ENCODE data around the gene RPL37A.

DNA sequence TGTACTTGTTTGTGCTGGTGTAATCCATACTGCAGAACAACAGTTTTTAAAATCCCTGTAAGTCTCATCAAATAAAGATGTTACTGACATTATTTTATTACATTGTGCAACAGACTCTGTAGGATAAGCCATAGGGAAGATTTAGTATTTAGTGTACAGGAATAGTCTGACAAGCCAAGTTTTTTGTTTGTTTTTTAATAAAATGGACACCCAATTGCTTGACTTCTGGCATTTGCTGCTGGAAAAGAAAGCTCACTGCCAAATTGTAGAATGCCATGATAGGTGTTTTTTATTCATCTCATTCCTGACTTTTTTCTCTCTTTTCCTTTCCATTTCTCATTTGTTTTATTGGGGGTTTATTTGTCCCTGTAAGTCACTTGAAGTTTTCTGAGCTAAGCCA lies 48.3 kb upstream of the RPL37A start:
- TF ChIP-seq ZNF335 (tag by site-specific recombination; conservative IDR thresholded peaks at IDR 0.05) (no peak), HOXD13 (CRISPR knock-in tag; IDR thresholded peaks at IDR 0.05; ENCODE audit: borderline replicate concordance) (no peak), REPIN1 (tag by site-specific recombination; IDR thresholded peaks at IDR 0.05; ENCODE audit: low read depth) (no peak)
- TF ChIP-seq, protein P1, sequence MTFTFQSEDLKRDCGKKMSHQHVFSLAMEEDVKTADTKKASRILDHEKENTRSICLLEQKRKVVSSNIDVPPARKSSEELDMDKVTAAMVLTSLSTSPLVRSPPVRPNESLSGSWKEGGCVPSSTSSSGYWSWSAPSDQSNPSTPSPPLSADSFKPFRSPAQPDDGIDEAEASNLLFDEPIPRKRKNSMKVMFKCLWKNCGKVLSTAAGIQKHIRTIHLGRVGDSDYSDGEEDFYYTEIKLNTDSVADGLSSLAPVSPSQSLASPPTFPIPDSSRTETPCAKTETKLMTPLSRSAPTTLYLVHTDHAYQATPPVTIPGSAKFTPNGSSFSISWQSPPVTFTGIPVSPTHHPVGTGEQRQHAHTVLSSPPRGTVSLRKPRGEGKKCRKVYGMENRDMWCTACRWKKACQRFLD (tag by site-specific recombination; IDR thresholded peaks at IDR 0.05) = no peak
- TF ChIP-seq, protein P2, sequence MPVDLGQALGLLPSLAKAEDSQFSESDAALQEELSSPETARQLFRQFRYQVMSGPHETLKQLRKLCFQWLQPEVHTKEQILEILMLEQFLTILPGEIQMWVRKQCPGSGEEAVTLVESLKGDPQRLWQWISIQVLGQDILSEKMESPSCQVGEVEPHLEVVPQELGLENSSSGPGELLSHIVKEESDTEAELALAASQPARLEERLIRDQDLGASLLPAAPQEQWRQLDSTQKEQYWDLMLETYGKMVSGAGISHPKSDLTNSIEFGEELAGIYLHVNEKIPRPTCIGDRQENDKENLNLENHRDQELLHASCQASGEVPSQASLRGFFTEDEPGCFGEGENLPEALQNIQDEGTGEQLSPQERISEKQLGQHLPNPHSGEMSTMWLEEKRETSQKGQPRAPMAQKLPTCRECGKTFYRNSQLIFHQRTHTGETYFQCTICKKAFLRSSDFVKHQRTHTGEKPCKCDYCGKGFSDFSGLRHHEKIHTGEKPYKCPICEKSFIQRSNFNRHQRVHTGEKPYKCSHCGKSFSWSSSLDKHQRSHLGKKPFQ (tag by site-specific recombination; IDR thresholded peaks at IDR 0.05) = no peak

Data from HEK293 (cell line).